NOMO-1 treated with DMSO at 0.1 percent for 48 hours (cell line): ENCODE results near the gene TLX1.
"Not testable (repeated sequence)": the region's sequence is repeated elsewhere in the genome, so short reads cannot be mapped to it uniquely, and the experiment has no call there.

Experiments used
- DNase-seq: peaks from one replicate; lab custom pipeline; 2025; ENCODE audit not compliant: unreplicated experiment; lab: John Stamatoyannopoulos, UW

The TLX1 gene

DNA sequence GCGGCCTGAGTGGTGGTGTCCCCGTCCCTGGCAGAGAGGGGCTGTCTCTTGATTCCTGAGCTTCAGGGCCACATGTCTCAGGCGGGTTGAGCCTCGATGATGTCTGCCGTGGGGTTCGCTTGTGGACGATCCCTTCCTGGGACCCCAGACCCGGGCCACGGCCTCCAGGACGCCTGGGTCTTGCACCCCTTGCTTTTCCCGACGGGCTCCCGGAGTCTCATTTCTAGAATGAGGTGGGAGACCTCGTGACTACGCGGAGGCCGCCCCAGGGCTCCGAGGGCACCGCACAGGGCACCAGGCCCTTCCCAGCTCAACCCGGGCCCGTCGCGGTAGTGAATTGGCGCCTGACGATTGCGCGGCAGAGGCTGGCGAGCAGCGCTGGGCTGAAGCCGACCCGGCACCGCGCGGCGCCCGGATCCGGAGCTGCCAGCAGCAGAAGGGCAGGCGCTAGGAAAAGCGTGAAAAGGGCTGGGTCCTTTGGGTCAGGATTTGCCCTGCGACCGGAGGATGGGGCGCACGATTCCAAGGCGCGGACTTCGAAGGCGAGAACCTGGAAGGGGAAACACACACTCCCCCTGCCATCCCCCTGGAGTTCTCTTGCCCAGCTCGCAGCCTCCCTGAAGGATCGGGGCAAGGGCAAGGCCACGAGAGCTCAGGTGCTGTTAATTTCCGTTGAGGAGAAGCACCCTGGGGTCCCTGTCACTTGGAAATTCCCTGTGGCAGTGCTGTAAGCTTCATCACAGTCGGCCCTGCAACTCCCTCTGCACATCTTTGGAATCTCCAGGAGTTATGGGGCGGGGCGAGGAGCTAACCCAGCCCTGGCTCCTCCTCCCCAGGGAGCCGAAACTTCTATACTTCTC, 15.5 kb downstream of the TLX1 start:
- DNase-seq: no peak

- no peak for DNase-seq
Measured at GRCh38 chr10:101151395-101151794, 20.3 kb downstream of the TLX1 start.

- DNase-seq: no peak
Measured at GRCh38 chr10:101152316-101152715, 21.2 kb downstream of the TLX1 start.

- not testable (repeated sequence) for DNase-seq
Measured at GRCh38 chr10:101154506-101154905, 23.4 kb downstream of the TLX1 start.

GRCh38 chr10:101155896-101156295, 24.8 kb downstream of the TLX1 start:
- no peak for DNase-seq

GRCh38 chr10:101157756-101158458, 26.8 kb downstream of the TLX1 start:
- no peak for DNase-seq

- no peak for DNase-seq
Measured at GRCh38 chr10:101158459-101159058, 27.5 kb downstream of the TLX1 start.

- peak; percentile 58 for DNase-seq
Measured at GRCh38 chr10:101161494-101162299, 30.6 kb downstream of the TLX1 start.

GRCh38 chr10:101162677-101163076, 31.6 kb downstream of the TLX1 start:
- no peak for DNase-seq

DNA sequence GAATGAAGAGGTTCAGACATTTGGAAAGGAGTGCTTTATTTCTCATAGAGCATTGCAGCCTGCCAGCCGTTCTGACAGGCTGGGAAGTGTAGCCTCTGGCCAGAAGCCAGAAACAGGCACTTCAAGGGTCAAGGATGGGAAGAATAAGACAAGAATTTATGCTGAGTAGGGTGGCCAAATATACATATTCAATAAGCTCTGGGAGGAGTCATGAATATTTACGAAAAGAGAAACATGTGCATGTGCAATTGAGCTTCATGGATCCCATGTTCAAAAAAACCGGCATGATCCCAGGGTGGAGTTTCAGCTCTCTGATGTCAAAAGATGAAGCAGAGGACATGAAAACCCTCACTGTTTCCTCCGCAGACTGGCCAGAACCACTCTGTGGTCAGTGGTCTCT, 32.9 kb downstream of the TLX1 start:
- no peak for DNase-seq

- DNase-seq: no peak
Measured at GRCh38 chr10:101165736-101166135, 34.6 kb downstream of the TLX1 start.

DNA sequence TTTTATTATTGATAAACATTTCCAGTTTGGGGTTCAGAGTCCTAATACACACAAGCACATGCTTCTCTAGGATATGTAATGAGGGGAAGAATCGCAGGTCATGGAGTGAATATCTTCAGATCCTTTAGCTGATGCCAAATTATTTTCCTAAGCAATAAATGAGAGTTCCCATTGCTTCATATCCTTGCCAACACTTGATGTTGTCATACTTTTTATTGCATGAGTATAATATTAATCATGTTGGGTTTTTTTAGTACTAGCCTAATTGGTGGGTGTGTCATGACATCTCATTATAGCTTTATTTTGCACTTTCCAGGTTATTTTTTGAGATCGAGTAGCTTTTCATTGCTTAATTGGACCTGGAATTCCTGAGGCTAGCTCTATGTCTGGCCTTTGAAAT, 35.3 kb downstream of the TLX1 start:
- no peak for DNase-seq

DNA sequence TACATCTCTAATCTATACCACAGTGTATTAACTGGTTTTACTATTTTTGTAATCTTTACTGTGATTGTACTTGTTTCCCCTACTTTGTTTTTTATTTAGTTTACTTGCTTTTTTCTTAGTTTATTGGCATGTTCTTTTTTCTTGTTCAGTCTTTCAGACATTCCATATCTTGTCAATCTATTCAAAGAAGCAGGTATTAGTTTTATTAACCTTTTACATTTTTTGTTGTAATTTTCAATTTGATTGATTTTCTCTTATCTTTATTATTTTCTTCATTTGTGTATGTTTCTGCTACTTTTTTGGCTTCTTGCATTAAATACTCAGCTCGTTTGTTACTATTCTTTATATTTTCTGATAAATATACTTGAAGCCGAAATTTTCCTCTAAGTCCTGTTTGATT, 41.6 kb downstream of the TLX1 start:
- DNase-seq: no peak

DNA sequence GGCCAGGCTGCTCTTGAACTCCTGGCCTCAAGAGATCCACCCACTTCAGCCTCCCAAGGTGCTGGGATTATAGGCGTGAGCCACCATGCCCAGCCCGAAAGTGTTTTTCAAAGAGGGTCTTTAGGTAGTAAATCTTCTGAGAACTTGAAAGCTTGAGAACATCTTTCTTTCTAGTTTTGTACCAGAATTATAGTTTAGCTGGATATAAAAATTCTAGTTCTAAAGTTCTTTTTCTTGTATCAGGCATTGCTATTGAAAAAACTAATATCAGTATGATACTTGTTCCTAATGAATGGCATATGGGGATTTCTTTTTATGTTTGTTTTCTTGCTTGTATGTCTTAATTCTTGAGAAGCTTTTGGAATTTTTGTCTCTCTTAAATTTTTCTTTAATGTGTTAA, 43.2 kb downstream of the TLX1 start:
- no peak for DNase-seq

DNA sequence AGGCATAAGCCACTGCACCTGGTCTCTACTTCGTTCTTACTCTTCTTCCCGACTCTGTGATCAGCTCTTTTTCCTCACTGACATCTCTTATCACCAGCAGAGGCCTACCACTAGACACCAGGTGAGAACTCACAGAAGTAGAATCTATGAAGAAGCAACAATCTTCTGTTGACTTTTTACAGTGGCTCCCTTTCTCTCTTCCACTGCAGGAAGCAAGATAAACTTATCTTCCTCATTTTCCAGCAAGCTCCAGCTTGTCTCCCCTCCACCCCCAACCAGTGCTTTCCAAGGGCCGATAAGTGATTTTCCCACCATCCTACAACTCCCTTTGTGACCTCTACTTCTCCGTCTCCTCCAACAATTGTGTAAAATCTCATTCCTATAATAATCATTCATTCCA, 45.5 kb downstream of the TLX1 start:
- DNase-seq: no peak

GRCh38 chr10:101182936-101183335, 51.8 kb downstream of the TLX1 start:
- no peak for DNase-seq

- DNase-seq: no peak
Measured at GRCh38 chr10:101183458-101184183, 52.5 kb downstream of the TLX1 start.
